GM19328 (cell line): ENCODE measurements around the gene SH3PXD2A.
"Not testable (repeated sequence)": the region's sequence is repeated elsewhere in the genome, so short reads cannot be mapped to it uniquely, and the experiment has no call there.

Experiments
- ATAC-seq: cut with Tn5 transposase; IDR thresholded peaks from one replicate; pipeline ENCODE4 v1.9.1; 2021; ENCODE audit warnings: mild to moderate bottlenecking, moderate library complexity; ENCODE audit not compliant: unreplicated experiment

SH3PXD2A gene

GRCh38 chr10:103793429-103793828 is 61.9 kb downstream of the SH3PXD2A start:
- no peak for ATAC-seq

GRCh38 chr10:103792547-103792946 is 62.8 kb downstream of the SH3PXD2A start:
- ATAC-seq, result no peak

- ATAC-seq, result no peak
Observed at GRCh38 chr10:103791858-103792257, 63.5 kb downstream of the SH3PXD2A start.

GRCh38 chr10:103791291-103791690 is 64.1 kb downstream of the SH3PXD2A start:
- no peak for ATAC-seq

GRCh38 chr10:103790580-103790979 is 64.8 kb downstream of the SH3PXD2A start:
- no peak for ATAC-seq

- no peak for ATAC-seq
Observed at GRCh38 chr10:103789771-103790201, 65.6 kb downstream of the SH3PXD2A start.

- ATAC-seq, result no peak
Observed at GRCh38 chr10:103789161-103789560, 66.2 kb downstream of the SH3PXD2A start.

- ATAC-seq, result no peak
Observed at GRCh38 chr10:103787331-103787730, 68.0 kb downstream of the SH3PXD2A start.

- no peak for ATAC-seq
Observed at GRCh38 chr10:103786020-103786419, 69.4 kb downstream of the SH3PXD2A start.

- ATAC-seq, result no peak
Observed at GRCh38 chr10:103784723-103785418, 70.5 kb downstream of the SH3PXD2A start.

GRCh38 chr10:103784089-103784488 is 71.3 kb downstream of the SH3PXD2A start:
- no peak for ATAC-seq

GRCh38 chr10:103783681-103784080 is 71.7 kb downstream of the SH3PXD2A start:
- ATAC-seq, result no peak

GRCh38 chr10:103781329-103782061 is 73.9 kb downstream of the SH3PXD2A start:
- no peak for ATAC-seq

GRCh38 chr10:103780242-103781149 is 74.9 kb downstream of the SH3PXD2A start:
- no peak for ATAC-seq

GRCh38 chr10:103778358-103779139 is 76.8 kb downstream of the SH3PXD2A start:
- no peak for ATAC-seq

- no peak for ATAC-seq
Observed at GRCh38 chr10:103776878-103777591, 78.3 kb downstream of the SH3PXD2A start.

GRCh38 chr10:103775776-103776175 is 79.6 kb downstream of the SH3PXD2A start:
- ATAC-seq, result no peak

GRCh38 chr10:103772846-103773245 is 82.5 kb downstream of the SH3PXD2A start:
- ATAC-seq, result not testable (repeated sequence)

GRCh38 chr10:103772096-103772845 is 83.1 kb downstream of the SH3PXD2A start:
- ATAC-seq, result peak; percentile 61
